Measurements from ENCODE around the gene KCNG1.
"Not testable (repeated sequence)": the region's sequence is repeated elsewhere in the genome, so short reads cannot be mapped to it uniquely, and the experiment has no call there.

Gene KCNG1, protein sequence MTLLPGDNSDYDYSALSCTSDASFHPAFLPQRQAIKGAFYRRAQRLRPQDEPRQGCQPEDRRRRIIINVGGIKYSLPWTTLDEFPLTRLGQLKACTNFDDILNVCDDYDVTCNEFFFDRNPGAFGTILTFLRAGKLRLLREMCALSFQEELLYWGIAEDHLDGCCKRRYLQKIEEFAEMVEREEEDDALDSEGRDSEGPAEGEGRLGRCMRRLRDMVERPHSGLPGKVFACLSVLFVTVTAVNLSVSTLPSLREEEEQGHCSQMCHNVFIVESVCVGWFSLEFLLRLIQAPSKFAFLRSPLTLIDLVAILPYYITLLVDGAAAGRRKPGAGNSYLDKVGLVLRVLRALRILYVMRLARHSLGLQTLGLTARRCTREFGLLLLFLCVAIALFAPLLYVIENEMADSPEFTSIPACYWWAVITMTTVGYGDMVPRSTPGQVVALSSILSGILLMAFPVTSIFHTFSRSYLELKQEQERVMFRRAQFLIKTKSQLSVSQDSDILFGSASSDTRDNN

DNA sequence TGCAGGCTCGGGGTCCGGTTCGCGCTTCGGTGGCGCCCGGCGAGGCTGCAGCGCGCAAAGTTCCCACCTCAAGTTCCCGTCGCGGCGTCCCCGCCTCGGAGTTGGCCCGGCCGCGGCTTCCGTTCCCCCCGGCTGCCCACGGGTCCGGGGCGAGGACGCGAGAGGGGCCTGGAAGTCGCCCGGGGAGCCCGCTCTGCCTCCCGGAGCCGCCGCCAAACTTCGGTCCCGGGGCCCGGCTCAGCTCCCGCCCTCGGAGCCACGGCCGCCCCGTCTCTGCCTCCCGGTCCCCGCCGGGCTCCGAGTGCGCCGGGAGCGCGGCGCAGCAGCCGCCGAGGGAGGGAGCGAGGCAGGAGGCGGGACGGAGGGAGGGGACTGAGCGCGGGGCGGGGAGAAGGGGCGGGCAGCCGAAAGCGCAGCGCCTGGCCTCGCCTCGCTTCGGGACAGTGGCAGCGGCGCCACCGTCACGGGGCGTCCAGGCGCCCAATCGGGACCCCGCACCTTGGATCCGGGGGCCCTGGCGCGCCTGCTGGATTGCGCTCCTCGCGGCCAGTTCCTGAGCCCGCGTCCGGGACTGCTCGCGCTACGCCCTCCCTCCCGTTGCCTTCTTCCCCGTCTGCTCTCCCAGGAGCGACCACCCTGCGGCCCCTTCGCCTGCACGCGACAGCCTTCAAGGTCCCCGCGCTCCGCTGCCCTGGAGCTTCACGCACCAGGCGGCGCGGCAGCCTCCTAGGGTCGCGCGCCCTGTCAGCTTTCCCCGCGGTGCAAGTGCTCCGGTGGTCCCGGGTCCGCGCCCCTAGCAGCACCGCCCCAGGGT, at the start of gene KCNG1:
TSS of gene KCNG1 (minus strand) at position 305 of the 814 bp plus-strand sequence. CDS start 12,769 bp downstream, outside the sequence.
- peak; percentile 76 for DNase-seq

DNA sequence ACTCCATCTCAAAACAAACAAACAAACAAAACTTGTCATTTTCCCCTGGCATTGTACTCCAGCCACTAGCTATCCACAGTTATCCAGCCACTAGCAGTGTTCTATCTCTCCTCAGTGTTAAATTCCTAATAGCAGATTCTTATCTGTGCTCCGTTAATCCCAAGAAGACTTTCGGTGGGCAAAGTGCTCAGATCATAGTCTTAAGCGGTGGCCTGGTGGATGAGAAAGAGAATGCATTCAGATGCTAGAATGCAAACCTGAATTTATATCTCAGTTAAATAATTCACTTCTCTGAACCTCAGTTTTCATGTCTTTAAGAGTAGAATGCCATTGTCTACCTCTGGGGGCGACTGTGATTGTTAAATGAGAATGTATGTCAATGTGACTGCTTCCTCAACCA, 47.7 kb upstream of the KCNG1 start:
- no peak for DNase-seq

DNA sequence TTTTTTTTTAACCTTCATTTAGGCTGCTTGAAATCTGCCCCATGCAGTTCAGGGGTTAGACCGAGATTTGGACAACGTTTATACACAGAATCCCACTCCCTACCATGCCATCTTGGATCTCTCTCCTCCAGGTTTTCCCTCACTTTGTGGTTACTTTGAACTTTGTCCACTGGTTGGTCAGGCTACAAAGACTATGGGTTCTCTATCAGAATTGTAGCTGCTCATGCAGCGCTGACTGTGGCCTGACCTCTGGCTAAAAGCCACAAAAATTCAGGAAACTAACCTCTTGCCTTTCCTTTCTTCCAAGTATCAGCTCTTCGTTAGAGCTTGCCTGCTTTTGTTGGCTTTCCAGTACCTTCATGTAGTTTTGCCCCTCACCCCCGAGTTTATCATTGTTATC, 44.9 kb upstream of the KCNG1 start:
- DNase-seq = no peak

DNA sequence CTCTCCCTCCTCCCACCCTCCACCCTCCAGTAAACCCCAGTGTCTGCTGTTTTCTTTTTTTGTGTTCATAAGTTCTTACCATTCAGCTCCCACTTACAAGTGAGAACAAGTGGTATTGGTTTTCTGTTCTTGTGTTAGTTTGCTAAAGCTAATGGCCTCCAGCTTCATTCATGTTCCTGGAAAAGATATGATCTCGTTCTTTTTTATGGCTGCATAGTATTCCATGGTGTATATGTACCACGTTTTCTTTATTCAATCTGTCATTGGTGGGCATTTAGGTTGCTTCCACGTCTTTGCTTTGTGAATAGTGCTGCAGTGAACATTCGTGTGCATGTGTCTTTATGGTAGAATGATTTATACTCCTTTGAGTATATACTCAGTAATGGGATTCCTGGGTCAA, 42.7 kb upstream of the KCNG1 start:
- DNase-seq = no peak

DNA sequence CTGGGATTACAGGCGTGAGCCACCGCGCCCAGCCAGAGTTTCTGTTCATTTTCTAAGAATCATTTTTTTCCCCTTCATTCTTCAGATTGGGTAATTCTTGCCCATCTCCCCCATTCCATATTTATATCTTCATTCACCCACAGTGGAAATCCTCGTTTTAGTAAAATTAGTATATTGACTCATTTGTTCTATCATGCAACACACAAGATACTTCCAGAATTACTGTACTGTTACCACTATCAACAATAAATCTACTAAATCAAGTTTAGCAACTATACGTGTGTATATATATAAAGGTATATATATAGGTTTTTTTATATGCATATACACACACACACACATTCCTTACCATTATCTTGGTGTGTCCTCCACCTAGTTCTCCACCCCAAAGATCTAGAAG, 41.2 kb upstream of the KCNG1 start:
- no peak for DNase-seq

DNA sequence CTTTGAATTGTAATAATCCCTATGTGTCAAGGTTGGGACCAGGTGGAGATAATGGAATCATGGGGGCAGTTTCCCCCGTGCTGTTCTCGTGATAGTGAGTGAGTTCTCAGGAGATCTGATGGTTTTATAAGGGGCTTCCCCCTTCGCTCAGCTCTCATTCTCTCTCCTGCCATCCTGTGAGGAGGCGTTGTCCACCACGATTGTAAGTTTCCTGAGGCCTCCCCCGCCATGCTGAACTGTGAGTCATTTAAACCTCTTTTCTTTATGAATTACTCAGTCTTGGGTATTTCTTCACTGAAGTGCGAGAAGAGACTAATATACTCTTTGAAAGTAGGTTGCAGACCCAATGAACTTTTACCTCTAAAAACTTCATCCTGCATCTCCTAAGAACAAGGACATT, 39.2 kb upstream of the KCNG1 start:
- peak; percentile 59 for DNase-seq

- no peak for DNase-seq
Measured at GRCh38 chr20:51061418-51062045, 38.6 kb upstream of the KCNG1 start.

DNA sequence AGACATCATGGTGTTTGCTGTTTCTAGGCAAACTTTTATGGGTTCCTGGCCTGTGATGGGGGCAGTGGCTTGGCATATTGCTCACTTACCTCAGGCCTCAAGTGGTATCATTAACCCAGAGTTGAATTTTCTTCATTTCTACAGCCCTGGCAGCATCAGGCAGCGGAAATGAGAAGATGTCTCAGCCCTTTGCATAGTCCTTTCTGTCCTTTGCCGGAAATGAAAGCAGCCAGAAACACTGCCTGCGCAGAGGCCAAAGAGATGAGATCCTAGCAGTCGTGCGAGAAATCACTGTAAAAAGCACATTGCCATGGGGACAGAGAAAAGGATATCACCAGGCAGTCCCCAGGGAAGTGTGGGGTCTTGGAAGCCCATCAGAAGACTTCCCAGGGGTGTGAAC, 37.4 kb upstream of the KCNG1 start:
- no peak for DNase-seq

DNA sequence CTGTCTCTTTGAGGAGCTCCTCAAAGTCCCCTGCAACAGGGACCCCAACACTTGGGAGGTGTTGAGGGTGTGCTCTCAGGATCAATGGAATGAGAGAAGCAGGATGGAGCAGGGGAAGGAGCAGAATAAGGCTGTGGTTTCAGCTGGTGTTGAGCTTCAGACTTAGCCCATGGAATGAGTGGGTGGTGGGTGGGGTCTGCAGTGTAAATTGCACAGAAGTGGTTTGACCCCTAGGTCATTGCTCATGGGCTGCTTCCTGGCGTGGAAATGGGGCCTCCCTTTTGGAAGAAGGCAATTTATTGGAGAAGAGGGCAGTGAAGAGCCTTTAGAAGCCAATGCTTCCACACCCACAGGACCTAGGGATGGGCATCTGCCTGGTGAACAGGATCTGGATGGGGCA, 37.0 kb upstream of the KCNG1 start:
- no peak for DNase-seq

DNA sequence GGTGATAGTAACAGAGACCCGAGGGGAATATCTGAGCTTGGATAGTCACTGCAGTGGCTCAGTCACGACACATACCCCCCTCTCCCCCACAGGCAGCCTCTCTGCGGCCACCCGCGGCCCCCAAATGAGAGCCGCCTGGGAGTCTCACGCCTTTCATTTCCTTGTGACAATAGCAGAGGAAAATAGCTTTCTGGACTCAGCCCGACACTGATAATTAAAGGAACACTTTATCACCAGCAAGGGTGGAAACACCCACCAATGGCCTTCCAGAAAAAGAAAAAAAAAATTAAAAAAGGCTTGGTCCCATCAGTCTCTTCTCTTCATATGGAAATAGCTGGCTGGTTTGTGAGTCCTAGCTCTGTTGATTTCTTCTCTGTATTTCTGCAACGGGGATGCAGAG, 35.1 kb upstream of the KCNG1 start:
- no peak for DNase-seq

GRCh38 chr20:51054233-51054632, 31.3 kb upstream of the KCNG1 start:
- DNase-seq = no peak

DNA sequence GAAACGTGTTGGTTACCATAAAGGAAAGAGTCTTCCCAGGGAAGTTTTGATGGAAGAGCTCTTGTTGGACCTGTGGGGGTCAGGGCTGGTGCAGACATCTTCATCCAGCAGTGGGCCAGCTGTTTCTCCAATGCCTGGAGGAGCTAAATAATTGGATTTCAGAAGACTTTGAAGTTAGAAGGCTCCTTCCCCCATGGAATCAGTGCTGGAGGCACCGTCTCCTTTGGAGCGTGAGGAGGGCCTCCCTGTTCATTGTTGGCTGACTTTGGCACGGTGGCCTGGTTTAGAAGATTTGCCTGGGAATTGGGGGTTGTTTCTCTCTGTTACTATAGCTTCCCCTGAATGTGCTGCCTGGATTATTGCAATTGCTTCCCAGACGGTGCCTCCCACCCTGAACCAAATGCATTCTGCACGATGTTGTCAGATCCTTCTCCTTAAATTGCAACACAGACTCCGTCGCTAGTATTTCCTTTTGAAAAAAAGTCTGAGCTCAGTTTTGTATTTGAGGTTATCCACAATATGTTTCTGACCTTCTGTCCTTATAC, 27.7 kb upstream of the KCNG1 start:
- DNase-seq = no peak

DNA sequence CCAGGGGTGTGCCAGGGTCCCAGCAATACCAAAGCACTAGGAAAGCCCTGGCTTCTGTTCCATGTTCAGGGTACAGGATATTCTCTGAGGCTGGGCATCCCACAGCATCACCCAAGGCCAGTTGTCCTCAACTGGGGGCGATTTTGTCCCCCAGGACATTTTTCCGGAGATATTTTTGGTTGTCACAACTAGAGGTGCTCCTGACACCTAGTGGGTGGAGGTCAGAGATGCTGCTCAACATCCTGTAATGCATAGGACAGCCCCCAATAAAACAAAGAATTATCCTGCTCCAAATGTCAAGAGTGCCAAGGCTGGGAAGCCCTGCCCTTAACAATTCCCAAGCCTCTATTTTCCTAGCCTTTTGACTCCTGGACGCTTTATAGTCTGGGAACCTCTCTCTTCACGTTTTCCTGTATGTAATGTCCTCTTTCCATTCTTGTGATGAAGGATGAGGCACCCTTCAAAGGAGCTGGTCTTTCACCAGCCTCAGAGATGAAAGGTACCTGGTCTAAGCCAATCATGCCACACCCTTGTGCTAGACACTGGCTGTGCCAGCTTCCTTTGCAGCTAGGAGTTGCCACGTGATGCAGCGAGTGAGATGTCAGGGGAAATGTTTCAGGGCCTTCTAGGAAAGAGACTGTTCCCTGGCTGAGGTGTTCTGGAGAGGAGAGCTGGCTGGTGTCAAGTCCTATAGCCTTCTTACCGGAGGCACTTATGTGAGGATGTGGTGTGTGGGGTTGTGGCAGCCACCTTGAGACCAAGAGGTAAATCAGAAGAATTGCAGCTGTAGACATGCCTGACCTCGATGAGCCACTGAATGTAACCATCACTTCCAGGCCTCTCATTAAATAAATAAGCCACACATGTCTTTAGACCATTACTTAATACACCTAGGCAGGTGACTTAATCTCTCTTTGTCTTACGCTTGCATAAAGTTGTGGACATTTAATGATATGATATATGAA, 23.4 kb upstream of the KCNG1 start:
- peak; percentile 21 for DNase-seq

DNA sequence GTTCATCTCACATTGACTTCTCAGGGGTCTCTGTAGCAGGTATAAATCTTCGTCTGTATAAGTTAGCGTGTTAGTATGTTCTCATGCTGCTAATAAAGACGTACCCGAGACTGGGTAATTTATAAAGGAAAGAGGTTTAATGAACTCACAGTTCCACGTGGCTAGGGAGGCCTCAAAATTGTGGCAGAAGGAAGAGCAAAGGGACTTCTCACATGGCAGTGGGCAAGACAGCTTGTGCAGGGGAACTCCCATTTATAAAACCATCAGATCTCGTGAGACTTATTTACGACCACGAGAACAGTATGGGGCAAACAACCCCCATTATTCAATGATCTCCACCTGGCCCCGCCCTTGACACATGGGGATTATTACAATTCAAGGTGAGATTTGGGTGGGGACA, 22.6 kb upstream of the KCNG1 start:
- not testable (repeated sequence) for DNase-seq

DNA sequence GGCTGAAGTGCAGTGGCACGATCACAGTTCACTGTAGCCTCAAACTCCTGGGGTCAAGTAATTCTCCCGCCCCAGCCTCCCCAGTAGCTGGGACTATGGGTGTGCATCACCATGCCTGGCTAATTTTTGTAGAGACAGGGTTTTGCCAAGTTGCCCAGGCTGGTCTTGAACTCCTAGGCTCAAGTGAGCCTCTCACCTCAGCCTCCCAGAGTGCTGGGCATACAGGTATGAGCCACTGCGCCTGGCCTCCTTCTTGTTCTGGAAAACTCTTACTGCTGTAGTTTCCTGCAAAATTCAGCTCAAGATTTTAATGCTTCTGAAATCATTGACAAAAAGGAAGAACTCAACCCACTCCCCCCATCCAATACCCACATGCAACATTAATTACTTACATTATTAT, 21.9 kb upstream of the KCNG1 start:
- no peak for DNase-seq

DNA sequence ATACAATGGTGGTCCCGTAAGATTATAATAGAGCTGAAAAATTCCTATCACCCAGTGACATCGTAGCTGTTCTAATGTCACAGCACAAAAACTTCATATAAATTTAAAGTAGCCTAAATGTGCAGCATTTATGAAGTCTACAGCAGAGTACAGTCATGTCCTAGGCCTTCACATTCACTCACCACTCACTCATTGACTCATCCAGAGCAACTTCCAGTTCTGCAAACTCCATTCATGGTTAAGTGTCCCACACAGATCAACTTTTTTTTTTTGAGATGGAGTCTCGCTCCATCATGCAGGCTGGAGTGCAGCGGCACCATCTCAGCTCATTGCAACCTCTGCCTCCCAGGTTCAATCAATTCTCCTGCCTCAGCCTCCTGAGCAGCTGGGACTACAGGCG, 20.9 kb upstream of the KCNG1 start:
- DNase-seq = no peak

GRCh38 chr20:51042657-51043247, 19.8 kb upstream of the KCNG1 start:
- DNase-seq = no peak

GRCh38 chr20:51042064-51042463, 19.2 kb upstream of the KCNG1 start:
- no peak for DNase-seq

DNA sequence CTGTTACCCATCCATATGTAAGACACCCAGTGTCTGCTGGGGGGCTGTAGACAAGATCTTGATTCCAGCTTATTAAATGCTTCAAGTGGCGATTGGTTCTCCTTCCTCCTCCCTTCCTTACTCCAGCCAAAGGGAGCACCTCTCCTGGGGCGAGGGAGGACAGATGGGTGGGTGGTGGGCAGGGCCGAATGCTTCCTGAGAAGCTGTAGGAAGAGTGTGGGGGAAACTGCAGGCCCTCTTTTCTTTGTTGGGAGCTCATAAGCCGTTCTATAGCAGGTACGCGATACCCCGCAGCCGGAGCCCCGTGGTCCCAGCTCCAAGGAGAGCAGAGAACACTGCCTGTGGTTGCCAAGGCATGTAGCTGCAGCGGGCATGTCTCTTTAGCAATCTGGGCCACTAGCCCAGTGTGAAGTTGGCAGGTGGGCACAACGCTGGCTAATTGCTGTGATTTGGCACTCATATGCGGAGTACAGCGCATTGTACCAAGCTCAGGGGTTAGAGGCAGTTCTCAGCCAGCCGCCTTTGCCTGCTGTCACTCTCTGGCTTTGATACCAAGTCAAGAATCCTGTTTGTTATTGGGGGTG, 14.7 kb upstream of the KCNG1 start:
- DNase-seq = no peak

DNA sequence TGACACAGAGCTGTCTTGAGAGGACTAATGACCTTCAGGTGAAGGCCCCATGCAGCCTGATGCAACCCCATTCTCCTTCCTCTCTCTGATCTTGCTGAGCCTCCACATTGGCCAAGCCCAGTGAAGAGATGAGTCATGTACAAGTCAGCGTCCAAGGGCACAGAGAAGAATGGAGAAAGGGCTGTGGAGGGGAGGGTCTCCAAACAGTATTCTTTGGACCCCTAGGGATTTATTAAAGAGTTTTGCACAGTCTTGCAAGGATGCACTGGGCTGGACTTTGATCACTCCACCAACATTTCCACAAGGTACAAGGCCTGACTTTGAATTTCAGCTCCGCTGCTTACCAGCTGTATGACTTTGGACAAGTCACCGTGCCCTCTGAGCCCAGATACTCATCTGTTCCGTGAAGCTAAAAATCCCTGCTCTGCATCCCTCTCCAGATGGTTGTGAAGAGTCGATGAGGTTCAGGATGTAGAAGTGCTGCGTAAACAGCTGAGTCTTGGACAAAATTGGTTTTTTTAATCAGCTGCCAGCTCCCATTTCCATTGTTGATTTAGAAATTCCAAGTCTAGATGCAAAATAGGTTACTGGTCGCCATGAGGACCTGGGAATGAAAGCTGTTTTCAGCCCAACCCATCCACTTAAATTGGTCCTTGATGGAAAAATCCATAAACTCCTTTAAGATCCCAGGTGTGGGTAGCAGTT, 14.1 kb upstream of the KCNG1 start:
- no peak for DNase-seq

- no peak for DNase-seq
Measured at GRCh38 chr20:51036226-51036625, 13.3 kb upstream of the KCNG1 start.
